ENCODE measurements around the gene CORO1C.
"Not testable (repeated sequence)": the region's sequence is repeated elsewhere in the genome, so short reads cannot be mapped to it uniquely, and the experiment has no call there.

The CORO1C gene

DNA sequence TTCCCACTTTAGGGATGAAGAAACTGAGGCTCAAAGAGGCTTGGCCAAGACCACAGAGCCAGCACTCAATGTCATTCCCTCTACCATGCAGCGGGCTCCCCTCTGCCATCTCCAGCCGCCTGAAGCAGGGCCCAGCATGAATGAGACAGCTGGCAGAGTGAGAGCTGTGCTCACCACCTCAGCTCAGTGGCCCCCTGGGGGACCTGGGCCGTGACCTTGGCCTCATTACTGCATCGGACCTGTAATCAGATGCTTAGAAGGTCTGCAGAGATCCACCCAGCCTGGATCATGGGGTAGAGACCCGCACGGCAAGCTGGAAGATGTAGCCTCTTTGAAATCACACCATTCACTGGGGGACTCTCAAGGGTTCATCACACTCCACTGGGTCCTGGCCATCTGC is 22.7 kb upstream of the CORO1C start:
- DNase-seq (ENCODE audit: low read depth in 2 of 2) = no peak

DNA sequence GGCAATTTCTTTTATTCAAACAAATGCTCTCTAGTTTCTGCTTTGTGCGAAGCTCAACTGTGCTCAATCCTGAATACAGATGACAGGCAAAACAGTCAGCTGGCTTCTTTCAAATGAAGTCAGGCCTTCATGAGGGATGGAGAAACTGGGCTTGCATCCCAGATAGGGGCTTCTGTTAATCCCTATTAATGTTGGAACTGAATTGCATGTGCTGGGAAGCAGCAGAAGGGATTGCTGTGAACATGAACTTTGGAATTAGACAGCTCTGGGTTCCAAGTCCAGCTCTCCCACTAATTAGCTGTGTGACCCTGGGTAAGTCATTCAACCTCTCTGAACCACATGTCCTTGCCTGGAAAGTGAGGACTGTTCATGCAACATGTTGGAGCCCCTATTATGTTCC is 21.1 kb upstream of the CORO1C start:
- no peak for DNase-seq (ENCODE audit: low read depth in 2 of 2)

DNA sequence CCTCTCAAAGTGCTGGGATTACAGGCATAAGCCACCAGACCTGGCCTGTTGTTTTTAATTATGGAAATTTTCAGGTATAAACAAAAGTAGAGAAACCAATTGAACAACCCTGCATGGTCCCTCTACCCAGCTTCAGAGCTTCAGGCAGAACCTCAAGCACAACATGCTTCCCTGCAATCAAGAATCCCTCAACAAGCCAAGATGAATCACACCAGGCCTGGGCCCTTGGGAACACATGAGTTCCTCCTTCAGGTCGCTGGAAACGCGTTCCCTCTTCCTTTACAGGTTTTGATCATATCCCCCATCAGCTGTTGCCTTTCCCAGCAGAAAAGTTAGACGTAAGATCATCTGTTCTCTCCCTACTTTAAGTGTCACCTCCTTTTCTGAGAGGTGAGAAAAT is 20.5 kb upstream of the CORO1C start:
- DNase-seq (ENCODE audit: low read depth in 2 of 2) = no peak

DNA sequence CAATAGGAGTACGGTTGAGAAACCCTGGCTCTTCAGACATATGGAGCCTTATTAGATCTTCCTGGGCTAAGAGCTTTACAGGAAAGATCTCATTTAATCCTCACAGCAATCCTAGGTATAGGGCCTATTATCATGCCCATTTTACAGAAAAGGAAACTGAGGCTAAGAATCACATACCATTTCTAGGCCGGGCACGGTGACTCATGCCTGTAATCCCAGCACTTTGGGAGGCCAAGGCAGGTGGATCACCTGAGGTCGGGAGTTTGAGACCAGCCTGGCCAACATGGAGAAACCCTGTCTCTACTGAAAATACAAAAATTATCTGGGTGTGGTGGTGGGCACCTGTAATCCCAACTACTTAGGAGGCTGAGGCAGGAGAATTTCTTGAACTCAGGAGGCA is 19.7 kb upstream of the CORO1C start:
- DNase-seq (ENCODE audit: low read depth in 2 of 2) = not testable (repeated sequence)

DNA sequence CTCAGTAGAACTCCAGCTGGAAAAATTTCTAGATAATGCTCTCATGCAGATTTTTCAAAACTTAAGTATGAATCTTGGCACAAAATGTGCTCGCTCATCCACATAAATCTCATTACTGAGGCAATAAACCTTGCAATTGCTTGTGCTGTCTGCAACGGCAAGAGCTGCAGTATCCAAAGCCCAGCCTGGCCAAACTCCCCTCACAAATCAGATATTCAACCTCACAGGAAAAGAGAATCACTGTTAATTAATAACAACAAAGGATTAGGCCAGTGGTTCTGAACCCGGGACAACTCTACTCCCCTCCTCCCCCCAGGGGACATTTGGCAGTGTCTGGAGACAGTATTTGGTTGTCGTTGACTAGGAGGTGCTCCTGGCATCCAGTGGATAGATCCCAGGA is 19.2 kb upstream of the CORO1C start:
- no peak for DNase-seq (ENCODE audit: low read depth in 2 of 2)

DNA sequence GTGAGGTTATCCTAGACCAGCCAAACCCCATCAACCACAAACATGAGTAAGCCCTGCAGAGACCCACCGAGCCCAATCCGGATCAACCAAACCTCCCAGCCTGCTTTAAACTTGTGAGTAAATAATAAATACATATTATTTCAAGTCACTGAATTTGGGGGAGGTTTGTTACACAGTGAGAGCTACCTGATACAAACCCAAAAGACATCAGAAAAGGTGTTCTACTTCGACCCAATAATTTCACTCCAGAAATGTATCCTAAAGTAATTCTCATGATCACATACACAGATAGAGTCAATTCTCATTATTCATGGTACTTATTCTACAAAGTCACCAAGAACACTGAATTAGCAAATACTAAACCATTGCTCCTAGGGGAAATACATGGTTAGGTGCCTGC is 16.2 kb upstream of the CORO1C start:
- DNase-seq (ENCODE audit: low read depth in 2 of 2) = no peak

DNA sequence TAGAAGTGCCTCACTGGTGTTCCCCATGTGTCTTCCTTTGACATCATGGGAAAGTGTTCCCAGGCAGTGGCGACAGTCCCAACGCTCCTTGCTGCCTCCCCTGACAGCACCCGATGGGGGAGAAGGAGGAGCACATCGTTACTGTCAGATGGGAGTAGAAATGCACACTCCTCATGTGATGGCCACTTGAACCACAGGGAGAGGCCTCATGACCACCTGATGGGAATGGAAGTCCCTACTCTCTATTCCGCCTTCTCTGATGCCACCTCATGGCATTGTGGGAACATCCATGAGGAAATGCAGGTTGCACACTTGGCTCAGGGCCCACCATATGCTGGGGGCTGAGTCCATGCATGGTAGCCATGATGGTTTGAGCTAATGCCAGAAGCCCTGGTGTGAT is 14.3 kb upstream of the CORO1C start:
- no peak for DNase-seq (ENCODE audit: low read depth in 2 of 2)

DNA sequence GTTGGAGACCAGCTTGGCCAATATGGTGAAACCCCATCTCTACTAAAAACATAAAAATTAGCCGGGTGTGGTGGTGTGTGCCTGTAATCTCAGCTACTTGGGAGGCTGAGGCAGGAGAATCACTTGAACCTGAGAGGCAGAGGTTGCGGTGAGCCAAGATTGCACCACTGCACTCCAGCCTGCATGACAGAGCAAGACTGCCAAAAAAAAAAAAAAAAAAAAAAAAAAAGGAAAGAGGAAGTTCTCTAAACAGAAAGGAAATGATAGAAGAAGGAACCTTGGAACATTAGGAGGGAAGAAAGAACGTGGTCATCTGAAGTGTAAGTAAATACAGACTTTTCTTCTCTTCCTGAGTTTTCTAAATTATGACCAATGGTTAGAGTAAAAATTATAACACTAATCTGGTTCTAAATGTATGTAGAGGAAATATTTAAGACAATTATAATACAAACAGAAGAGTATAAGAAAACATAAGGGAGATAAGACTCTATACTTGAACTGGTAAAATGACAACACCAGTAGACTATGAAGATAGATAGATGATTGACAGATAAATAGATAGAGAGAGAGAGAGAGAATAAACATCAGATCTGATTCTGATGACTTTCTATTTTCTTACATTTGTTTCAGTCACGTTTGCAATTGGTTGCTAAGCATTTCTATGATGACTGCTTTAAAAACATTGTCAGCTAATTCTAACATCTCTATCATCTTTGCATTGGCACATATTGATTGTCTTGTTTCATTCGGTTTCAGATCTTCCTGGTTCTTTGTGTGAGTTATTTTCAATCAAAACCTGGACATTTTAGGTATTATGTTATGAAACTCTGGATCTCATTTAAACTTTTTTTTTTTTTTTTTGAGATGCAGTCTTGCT is 12.9 kb upstream of the CORO1C start:
- DNase-seq (ENCODE audit: low read depth in 2 of 2) = no peak

DNA sequence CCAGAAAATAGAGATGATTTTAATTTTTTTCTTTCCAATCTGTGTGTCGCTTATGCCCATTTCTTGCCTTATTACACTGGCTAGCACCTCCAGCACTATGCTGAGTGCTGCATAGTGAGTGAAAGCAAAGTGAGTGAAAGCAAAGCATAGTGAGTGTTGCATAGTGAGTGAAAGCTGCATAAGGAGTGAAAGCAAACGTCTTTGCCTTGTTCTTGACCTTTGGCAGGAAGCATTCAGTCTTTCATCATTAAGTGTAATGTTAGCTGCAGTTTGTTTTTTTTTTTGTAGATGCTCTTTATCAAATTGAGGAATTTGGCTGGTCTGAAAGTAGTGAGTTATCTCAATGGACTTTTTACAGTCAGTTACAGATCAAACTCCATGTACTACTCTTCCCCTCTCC is 6.9 kb upstream of the CORO1C start:
- no peak for DNase-seq (ENCODE audit: low read depth in 2 of 2)

DNA sequence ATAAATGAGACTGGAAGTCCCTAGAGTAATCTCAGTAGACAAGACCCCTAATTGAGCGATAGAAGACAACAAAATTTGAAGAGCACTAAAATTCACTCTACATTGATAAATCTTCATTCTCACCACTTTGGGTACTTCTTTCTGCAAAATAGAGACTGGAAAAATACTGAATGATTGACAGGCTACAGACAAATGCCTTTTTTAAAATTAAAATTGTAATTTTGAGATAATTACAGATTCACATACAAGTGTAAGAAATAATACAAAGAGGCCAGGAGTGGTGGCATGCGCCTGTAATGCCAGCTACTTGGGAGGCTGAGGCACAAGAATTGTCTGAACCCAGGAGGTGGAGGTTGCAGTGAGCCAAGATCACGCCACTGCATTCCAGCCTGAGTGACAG is 4.5 kb upstream of the CORO1C start:
- no peak for DNase-seq (ENCODE audit: low read depth in 2 of 2)

DNA sequence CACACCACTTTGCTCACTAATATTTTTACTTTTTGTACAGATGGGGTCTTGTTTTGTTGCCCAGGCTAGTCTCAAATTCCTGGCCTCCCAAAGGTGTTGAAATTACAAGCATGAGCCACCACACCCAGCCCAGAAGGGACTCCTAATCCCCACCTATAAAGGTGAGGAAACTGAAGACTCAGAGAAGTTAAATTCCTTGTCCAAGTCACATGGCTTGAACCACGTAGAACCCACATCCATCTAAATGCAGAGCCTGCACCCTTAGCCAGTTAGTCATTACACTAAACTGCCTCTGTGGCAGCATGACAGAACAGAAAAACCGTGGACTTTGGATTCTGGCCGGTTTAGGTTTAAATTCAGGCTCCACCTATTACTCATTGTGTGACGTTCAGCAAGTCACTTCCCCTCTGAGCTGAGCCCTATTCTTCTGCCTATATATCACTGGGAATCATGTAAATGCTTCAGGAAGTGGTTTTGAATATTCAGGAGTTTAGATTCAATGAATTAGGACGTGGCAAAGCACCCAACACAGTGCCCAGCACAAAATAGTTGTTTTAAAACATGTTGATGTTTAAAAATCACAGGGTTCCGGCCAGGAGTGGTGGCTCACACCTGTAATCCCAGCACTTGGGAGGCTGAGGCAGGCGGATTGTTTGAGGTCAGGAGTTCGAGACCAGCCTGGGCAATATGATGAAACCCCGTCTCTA is 3.0 kb upstream of the CORO1C start:
- no peak for DNase-seq (ENCODE audit: low read depth in 2 of 2)

DNA sequence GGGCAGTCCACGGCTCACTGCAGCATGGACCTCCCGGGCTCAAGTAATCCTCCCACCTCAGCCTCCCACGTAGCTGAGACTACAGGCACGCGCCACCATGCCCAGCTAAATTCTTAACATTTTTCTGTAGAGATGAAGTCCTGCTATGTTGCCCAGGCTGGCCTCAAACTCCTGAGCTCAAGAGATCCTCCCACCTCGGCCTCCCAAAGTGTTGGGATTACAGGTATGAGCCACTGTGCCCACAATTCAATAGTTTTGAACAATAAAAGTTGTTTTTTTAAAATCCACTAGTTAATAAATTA is 1.9 kb upstream of the CORO1C start:
- DNase-seq (ENCODE audit: low read depth in 2 of 2) = not testable (repeated sequence)

DNA sequence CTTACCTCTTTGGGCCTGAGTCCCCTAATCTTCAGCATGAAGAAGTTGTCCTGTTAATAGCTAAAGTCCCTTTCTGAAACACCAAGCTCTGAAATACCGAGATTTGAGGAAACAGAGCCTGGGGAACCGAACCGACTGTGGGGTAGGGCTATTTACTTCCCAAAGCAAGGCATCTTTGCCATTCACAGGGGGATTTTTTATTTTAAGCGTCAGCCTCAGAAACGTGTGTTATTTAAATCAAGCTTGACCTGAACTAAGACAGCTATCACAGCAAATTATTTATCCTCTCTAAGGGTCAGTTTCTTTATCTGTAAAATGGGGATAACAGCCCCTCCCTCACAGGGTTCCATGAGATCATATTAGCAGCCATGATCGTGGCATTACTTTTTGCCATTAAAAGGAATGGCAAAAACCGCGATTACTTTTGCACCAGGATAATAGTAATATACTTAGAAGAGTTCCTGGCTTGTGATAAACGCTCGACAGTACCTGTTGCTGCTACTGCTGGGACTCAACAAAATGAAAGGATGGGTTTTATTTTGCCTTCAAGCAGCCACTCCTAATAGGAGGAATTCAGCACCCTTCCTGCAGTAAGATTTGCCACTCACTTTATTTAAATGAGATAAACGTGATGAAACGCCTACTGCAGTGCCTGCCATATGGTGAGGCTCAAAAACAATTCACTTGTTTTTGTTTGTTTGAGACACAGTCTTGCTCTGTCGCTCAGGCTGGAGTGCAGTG is 1.3 kb upstream of the CORO1C start:
- DNase-seq (ENCODE audit: low read depth in 2 of 2) = no peak

DNA sequence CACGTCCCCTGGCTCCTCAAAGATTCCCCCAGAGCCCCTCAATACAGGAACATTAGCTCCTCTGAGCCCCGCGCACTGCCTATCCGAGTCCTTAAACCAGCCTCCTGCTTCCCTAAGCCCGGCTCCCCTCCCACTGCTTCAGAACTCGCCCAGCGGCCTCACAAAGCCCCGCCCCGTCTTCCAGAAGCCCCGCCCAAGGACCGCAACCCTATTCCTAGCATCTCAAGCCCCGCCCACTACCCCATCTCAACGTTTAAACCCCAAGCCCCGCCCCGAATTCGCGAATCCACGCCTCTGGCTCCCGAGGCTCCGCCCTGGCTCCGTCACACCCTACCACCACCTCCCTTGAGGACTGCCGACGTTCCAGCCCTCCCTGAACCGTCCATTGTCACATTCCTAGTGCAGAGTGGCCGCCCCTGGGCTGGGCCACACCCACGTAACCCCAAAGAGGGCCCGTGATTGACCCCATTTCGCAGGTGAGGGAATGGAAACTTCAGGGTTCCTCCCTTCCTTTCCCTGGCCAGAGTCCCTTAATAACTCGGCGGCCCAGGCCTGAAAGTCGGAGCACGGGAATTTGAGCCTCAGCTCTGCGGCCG is 646 bp upstream of the CORO1C start:
- DNase-seq (ENCODE audit: low read depth in 2 of 2) = peak; percentile 93 to 96

DNA sequence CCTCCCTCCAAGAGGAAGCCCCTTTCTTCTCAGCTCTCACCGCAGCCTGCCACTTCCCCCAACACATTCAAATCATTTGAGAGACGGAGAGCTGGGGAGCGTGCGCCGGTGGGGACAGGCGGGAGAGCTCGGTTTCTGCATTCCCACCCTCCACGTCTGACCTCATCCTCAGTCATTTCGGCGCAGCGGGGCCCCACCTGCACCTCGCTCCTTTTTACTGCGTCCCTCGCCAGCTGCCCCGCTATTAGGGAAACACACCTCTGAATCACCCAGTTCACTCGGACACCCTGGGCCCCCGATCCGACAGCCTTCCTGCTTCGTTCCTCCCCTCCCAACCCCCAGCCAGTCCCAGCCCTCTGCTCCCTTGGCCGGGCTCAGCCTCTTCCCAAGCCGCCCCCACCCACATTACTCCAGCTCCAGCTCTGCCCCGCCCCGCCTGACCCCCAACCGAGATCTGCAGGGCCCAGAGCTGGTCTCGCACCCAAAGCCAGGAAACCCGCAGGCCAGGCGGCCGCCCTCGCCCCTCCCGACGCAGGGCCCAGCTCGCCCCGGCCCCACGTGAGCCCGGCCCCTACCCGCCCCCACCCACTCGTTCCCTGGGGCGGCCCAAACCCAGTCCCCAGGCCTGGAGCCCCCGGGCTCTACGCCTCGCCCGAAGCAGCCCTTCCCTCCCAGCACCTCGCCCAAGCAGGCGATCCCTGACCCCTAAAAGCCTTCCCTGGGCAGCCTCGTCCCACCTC is 783 bp downstream of the CORO1C start:
- DNase-seq (ENCODE audit: low read depth in 2 of 2) = no peak

DNA sequence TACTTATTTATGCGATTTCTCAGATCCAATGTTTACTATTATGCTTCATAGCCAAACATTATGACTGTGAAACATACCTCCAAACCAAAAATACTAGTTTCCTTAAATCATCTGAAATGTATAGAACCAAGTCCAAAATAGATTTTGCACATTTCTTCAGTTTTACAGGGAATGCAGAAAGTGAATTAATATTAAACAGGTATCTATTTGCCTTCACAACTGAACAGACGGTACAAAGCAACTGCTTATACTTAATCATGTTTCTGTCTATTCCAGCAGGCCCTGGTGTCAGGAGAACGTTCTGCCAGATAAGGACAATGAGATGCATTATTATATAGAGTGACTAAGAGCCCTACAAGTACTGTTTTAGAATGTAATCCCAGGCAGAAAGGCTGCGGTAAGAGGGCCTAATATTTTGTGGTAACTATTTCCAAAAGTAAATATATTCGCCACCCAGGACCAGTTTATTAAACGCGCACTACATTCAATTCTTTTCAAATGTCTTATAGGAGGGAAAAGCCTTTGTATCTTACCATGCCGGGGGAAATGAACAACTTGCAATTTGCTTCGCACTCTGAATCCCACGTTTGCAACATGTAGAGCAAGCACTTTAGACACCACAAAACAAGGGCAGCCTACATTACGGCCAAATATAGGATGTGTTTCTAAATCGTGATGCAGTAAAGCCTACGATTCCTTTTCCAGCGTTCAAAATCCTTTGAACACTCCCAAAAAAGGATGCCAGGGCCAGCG is 1.5 kb downstream of the CORO1C start:
- no peak for DNase-seq (ENCODE audit: low read depth in 2 of 2)

DNA sequence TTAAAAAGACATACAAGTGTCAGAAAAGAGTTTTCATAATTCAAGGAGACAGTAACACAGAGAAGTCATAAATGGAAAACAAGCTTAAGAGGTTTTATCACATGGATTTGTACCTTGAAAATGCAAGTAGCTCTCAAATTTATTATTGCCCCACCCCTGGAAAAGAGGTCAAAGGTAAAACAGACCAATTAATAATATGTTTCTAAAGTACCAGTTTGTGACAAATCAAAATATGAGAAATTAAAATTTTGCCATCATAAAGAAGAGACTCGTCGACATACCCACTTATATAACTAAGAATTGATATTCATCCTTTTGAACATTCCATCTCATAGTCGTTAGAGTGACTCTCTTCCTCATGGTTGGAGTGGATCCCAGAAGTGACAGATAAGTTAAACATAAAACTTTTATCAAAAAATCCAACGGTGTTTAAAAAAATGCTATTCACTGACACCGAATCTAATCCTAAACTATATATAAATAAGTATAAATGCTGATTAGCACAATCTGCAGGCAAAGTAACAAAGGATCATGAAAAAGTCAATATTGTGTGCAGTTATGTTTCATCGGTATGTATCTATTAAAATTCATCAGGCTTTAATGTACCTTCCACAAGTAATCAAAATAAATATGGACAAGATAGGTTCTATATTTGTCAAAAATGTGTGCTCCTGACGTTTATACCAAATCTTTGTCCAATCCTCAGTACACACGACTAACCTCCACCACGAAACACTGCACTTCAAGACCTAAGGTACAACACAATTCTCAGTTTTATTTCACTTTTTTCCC is 2.3 kb downstream of the CORO1C start:
- DNase-seq (ENCODE audit: low read depth in 2 of 2) = no peak

DNA sequence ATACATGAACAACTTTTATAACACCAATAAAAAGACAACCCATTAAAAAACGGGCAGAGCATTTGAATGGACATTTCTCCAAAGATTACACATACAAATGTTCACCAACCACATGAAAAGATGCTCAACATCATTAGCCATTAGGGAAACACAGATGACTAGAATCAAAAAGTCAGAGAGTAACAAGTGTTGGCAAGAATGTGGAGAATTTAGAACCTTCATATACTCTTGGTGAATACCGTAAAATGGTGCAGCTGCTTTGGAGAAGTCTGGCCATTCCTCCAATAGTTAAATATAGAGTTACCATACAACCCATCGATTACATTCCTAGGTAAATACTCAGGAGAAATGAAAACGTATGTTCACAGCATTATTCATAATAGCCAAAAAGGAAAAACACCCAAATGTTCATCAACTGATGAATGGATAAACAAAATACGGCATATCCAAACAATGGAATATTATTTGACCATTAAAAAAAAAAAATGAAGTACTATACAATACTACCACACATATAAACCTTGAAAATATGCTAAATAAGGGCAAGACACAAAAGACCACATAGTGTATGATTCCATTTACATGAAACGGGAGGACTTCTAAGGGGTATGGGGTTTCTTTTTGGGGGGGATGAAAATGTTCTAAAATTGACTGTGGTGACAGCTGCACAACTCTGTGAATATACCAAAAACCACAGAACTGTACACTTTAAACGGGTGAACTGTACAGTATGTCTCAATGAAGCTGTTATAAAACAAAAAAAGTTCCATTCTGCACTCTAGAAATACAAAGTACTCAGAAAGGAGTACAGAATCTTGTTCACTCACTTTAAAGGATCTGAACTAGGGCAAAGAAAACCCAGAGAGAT is 3.2 kb downstream of the CORO1C start:
- DNase-seq (ENCODE audit: low read depth in 2 of 2) = no peak

DNA sequence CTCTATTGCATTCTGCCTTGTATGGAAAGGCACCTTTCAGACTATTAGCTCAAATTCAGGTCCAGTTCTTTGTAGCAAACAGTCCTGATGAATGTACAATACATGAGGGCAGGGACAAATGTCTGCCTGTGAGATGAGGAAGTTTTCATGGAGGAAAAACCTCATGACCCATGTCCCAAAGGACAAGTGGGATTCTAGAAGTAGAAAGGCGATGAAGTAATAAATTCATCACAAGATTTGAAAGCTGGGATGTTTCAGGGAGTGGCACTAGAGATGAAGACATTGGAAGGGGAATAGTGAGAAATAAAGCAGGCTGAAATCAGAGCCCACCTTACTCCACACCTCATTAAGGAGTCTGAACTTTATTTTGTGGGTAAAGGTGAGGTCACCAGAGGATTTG is 4.2 kb downstream of the CORO1C start:
- DNase-seq (ENCODE audit: low read depth in 2 of 2) = no peak

DNA sequence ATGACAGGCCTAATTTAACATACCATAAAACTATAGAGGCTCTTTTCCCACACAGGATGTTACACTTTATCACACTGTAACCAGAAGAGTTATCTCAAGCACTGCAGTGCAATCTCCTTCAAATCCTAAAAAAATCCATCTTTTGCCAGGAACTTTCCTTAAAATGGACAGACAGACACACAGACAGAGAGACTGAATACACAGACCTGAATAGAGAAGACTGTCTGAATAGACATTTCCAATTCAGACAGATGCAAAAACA is 6.5 kb downstream of the CORO1C start:
- no peak for DNase-seq (ENCODE audit: low read depth in 2 of 2)
